ENCODE data around the gene KIF6.
"Not testable (repeated sequence)": the region's sequence is repeated elsewhere in the genome, so short reads cannot be mapped to it uniquely, and the experiment has no call there.

The KIF6 gene

GRCh38 chr6:39724787-39725631 is at the start of gene KIF6:
Gene KIF6 (minus strand): TSS chr6:39725408. CDS start chr6:39725310, 98 bp downstream.
- peak; percentile 20 for DNase-seq (ENCODE audit: low read depth)

- no peak for DNase-seq (ENCODE audit: low read depth)
These were observed 48.6 kb upstream of the KIF6 start for GRCh38 chr6:39773782-39774181.

- DNase-seq (ENCODE audit: low read depth) = no peak
These were observed 47.5 kb upstream of the KIF6 start for GRCh38 chr6:39772559-39773273.

- DNase-seq (ENCODE audit: low read depth) = no peak
These were observed 45.2 kb upstream of the KIF6 start for GRCh38 chr6:39770446-39770845.

GRCh38 chr6:39769012-39769411 is 43.8 kb upstream of the KIF6 start:
- DNase-seq (ENCODE audit: low read depth) = no peak

GRCh38 chr6:39765508-39766065 is 40.4 kb upstream of the KIF6 start:
- no peak for DNase-seq (ENCODE audit: low read depth)

GRCh38 chr6:39760226-39760952 is 35.2 kb upstream of the KIF6 start:
- no peak for DNase-seq (ENCODE audit: low read depth)

GRCh38 chr6:39758905-39759605 is 33.8 kb upstream of the KIF6 start:
- DNase-seq (ENCODE audit: low read depth) = no peak

GRCh38 chr6:39756582-39756981 is 31.4 kb upstream of the KIF6 start:
- DNase-seq (ENCODE audit: low read depth) = no peak

- no peak for DNase-seq (ENCODE audit: low read depth)
These were observed 30.0 kb upstream of the KIF6 start for GRCh38 chr6:39755231-39755630.

GRCh38 chr6:39754514-39755115 is 29.4 kb upstream of the KIF6 start:
- DNase-seq (ENCODE audit: low read depth) = no peak

GRCh38 chr6:39753725-39754045 is 28.5 kb upstream of the KIF6 start:
- no peak for DNase-seq (ENCODE audit: low read depth)

- DNase-seq (ENCODE audit: low read depth) = no peak
These were observed 27.9 kb upstream of the KIF6 start for GRCh38 chr6:39752835-39753724.

GRCh38 chr6:39746795-39747194 is 21.6 kb upstream of the KIF6 start:
- DNase-seq (ENCODE audit: low read depth) = no peak

GRCh38 chr6:39733704-39734103 is 8.5 kb upstream of the KIF6 start:
- DNase-seq (ENCODE audit: low read depth) = no peak

GRCh38 chr6:39731565-39731964 is 6.4 kb upstream of the KIF6 start:
- no peak for DNase-seq (ENCODE audit: low read depth)

GRCh38 chr6:39729945-39730344 is 4.7 kb upstream of the KIF6 start:
- DNase-seq (ENCODE audit: low read depth) = no peak

- no peak for DNase-seq (ENCODE audit: low read depth)
These were observed 407 bp upstream of the KIF6 start for GRCh38 chr6:39725632-39725997.

- not testable (repeated sequence) for DNase-seq (ENCODE audit: low read depth)
These were observed 1.9 kb downstream of the KIF6 start for GRCh38 chr6:39723350-39723749.

GRCh38 chr6:39714802-39715201 is 10.4 kb downstream of the KIF6 start:
- no peak for DNase-seq (ENCODE audit: low read depth)

All from T-helper 22 cell (primary cell).